ENCODE results near the gene LAMA3. TPM values are rescaled to one million over a fixed set of nuclear protein-coding genes. Genes with fewer than 3 reads are reported as not detected.

LAMA3 gene
- polyA plus RNA-seq, 1 of the 3 experiments (the other 2 are of a cell fraction) = 3.5 TPM

DNA sequence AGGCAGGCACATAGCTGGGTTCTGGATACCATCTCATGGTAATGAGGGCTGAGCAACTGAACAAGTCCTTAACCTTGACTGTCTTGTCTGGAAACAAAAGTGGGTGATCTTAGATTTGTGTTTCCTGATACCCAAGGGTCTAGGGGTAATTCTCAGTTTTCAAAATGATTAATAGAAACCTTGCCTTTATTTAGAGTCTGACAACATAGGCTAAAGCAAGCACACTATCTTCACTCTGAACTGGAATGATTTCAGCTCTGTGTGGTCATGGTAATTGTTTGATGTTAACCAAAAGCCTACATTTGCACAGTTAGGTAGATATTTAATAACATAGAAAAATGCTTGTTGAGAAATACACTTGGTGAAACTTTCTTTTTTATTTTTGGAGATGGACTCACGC, 6.8 kb upstream of the LAMA3 start:
- Histone ChIP-seq H3K36me3 (replicated peaks in 1 of 2; ENCODE audit: control insufficient read depth in 1 of 2, insufficient read depth in 2 of 2, low read length in 1 of 2) (no peaks in the 10 kb centered on the region), H3K9ac (no peak overlapping the region), H3K27me3 (ENCODE audit: insufficient read depth) (no peaks in the 10 kb centered on the region), H3K27ac (ENCODE audit: low read depth in 2 of 2, low read length in 1 of 2) (no peak overlapping the region), H3K4me2 (no peak overlapping the region), H3K9me3 (no peaks in the 10 kb centered on the region), H3F3A (replicated peaks; ENCODE audit: insufficient read depth) (no peaks in the 10 kb centered on the region), H4K20me1 (ENCODE audit: insufficient read depth) (no peaks in the 10 kb centered on the region), H3K9me2 (no peaks in the 10 kb centered on the region), H3K79me2 (ENCODE audit: insufficient read depth) (no peaks in the 10 kb centered on the region), H3K4me3 (ENCODE audit: low read depth in 2 of 2, low read length in 1 of 2) (no peak overlapping the region), H2AFZ (ENCODE audit: low read depth) (no peak overlapping the region), H3K4me1 (ENCODE audit: control insufficient read depth in 1 of 2, insufficient read depth in 2 of 2, low read depth in 1 of 2, low read length in 1 of 2) (peaks cover 0 to 3% of the 10 kb centered on the region in 2 experiments; a peak in 1 of 4 replicates)
- POLR2A ChIA-PET = no interaction called here
- CTCF ChIA-PET = interaction anchor here (2.0 kb wide), 1 partner anchor 60 kb away, joined by 10 read pairs; no protein-coding TSS in a partner anchor
- no peak for TF ChIP-seq CHD2 (IDR thresholded peaks at IDR 0.05; ENCODE audit: low read length, partially characterized antibody)
- TF ChIP-seq FOXJ3 (CRISPR knock-in tag; IDR thresholded peaks at IDR 0.05) = no peak
- TF ChIP-seq GABPA (IDR thresholded peaks at IDR 0.05; ENCODE audit: low read depth) = no peak
- TF ChIP-seq, protein P1, sequence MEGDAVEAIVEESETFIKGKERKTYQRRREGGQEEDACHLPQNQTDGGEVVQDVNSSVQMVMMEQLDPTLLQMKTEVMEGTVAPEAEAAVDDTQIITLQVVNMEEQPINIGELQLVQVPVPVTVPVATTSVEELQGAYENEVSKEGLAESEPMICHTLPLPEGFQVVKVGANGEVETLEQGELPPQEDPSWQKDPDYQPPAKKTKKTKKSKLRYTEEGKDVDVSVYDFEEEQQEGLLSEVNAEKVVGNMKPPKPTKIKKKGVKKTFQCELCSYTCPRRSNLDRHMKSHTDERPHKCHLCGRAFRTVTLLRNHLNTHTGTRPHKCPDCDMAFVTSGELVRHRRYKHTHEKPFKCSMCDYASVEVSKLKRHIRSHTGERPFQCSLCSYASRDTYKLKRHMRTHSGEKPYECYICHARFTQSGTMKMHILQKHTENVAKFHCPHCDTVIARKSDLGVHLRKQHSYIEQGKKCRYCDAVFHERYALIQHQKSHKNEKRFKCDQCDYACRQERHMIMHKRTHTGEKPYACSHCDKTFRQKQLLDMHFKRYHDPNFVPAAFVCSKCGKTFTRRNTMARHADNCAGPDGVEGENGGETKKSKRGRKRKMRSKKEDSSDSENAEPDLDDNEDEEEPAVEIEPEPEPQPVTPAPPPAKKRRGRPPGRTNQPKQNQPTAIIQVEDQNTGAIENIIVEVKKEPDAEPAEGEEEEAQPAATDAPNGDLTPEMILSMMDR (IDR thresholded peaks at IDR 0.05) = no peak
- no peak for DNase-seq
- WGBS (ENCODE audit: low lambda C conversion rate) = 100% methylated on average over 1 of the region's 1 CpG

DNA sequence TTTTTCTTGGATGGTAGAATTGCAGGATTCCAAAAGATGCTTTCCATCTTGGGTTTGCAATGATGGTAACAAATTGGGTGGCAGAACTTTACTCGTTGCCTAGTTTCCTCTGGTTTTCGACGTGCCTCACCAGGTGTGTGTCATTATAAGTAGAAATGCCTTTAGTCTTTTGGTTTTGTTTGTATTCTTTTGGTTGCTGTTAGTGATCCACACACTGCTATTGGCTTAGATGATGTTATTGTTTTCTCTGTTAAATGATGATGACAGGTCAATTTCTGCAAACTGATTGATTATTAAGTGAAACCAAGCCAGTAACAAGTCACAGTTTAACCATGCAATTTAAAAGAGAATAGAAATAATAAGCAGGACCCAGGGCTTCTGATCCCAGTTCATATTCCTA, 6.1 kb upstream of the LAMA3 start:
- TF ChIP-seq RAD21 (IDR thresholded peaks at IDR 0.05; ENCODE audit: low read length) (no peak), FOXM1 (IDR thresholded peaks at IDR 0.05; ENCODE audit: low read depth) (no peak), FOSL2 (IDR thresholded peaks at IDR 0.05; ENCODE audit: borderline replicate concordance, low read depth) (no peak), GATA2 (CRISPR knock-in tag; IDR thresholded peaks at IDR 0.05) (no peak), YY1 (IDR thresholded peaks at IDR 0.05; ENCODE audit: low read depth) (no peak)
- TF ChIP-seq, protein P2, sequence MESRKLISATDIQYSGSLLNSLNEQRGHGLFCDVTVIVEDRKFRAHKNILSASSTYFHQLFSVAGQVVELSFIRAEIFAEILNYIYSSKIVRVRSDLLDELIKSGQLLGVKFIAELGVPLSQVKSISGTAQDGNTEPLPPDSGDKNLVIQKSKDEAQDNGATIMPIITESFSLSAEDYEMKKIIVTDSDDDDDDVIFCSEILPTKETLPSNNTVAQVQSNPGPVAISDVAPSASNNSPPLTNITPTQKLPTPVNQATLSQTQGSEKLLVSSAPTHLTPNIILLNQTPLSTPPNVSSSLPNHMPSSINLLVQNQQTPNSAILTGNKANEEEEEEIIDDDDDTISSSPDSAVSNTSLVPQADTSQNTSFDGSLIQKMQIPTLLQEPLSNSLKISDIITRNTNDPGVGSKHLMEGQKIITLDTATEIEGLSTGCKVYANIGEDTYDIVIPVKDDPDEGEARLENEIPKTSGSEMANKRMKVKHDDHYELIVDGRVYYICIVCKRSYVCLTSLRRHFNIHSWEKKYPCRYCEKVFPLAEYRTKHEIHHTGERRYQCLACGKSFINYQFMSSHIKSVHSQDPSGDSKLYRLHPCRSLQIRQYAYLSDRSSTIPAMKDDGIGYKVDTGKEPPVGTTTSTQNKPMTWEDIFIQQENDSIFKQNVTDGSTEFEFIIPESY (IDR thresholded peaks at IDR 0.05; ENCODE audit: borderline replicate concordance, low read depth) = no peak
- no peaks in the 10 kb centered on the region for H3K9me3 ChIP-seq
- 89% methylated on average over 3 of the region's 3 CpGs for WGBS (ENCODE audit: low lambda C conversion rate)

More for the DNA sequence above, 6.1 kb upstream of the LAMA3 start:
- ChIA-PET POLR2A (no interaction called here), CTCF (no interaction called here)
- no peaks in the 10 kb centered on the region for H3K9me2 ChIP-seq
- no peaks in the 10 kb centered on the region for H3K27me3 ChIP-seq (ENCODE audit: insufficient read depth)
- H3K27ac ChIP-seq (ENCODE audit: low read depth in 2 of 2, low read length in 1 of 2) = no peak overlapping the region
- H3K4me1 ChIP-seq (ENCODE audit: control insufficient read depth in 1 of 2, insufficient read depth in 2 of 2, low read depth in 1 of 2, low read length in 1 of 2) = peaks cover 0 to 3% of the 10 kb centered on the region in 2 experiments; a peak in 1 of 4 replicates
- no peaks in the 10 kb centered on the region for H3K36me3 ChIP-seq (replicated peaks in 1 of 2; ENCODE audit: control insufficient read depth in 1 of 2, insufficient read depth in 2 of 2, low read length in 1 of 2)
- no peaks in the 10 kb centered on the region for H3K79me2 ChIP-seq (ENCODE audit: insufficient read depth)
- no peak for DNase-seq
- H4K20me1 ChIP-seq (ENCODE audit: insufficient read depth) = no peaks in the 10 kb centered on the region
- no peak overlapping the region for H2AFZ ChIP-seq (ENCODE audit: low read depth)
- H3K4me2 ChIP-seq = no peak overlapping the region
- no peak overlapping the region for H3K9ac ChIP-seq
- no peaks in the 10 kb centered on the region for H3F3A ChIP-seq (replicated peaks; ENCODE audit: insufficient read depth)
- H3K4me3 ChIP-seq (ENCODE audit: low read depth in 2 of 2, low read length in 1 of 2) = no peak overlapping the region

Data from SK-N-SH (cell line).